GM19099 (cell line): ENCODE results near the gene CDH9.

ENCODE experiments used
- POLR2A ChIP-seq: IDR thresholded peaks from 3 replicates; pipeline ENCODE4 v1.6.1; 2011; ENCODE audit warnings: low read depth; ENCODE audit not compliant: insufficient read length; ENCODE audit errors: extremely low read depth

Gene CDH9

GRCh38 chr5:26869781-26870180 lies 168.6 kb downstream of the CDH9 start:
- no peak for TF ChIP-seq POLR2A

- TF ChIP-seq POLR2A, result no peak
Measured at GRCh38 chr5:26868504-26868903, 169.9 kb downstream of the CDH9 start.

GRCh38 chr5:26864061-26864460 lies 174.3 kb downstream of the CDH9 start:
- TF ChIP-seq POLR2A, result no peak

GRCh38 chr5:26856238-26856637 lies 182.1 kb downstream of the CDH9 start:
- no peak for TF ChIP-seq POLR2A

- TF ChIP-seq POLR2A, result no peak
Measured at GRCh38 chr5:26847041-26847736, 191.2 kb downstream of the CDH9 start.

GRCh38 chr5:26843677-26844076 lies 194.7 kb downstream of the CDH9 start:
- TF ChIP-seq POLR2A, result no peak

- no peak for TF ChIP-seq POLR2A
Measured at GRCh38 chr5:26833596-26833995, 204.8 kb downstream of the CDH9 start.
